Panc1 (cell line): ENCODE results near the gene PCGF3.

ENCODE experiments used
- CTCF ChIP-seq: fragments of 450-650 bp; IDR thresholded peaks from 2 replicates; pipeline ENCODE4 v1.5.1; 2017; ENCODE audit warnings: mild to moderate bottlenecking
- POLR2AphosphoS5 ChIP-seq: IDR thresholded peaks from 2 replicates; pipeline ENCODE4 v1.6.1; 2012; ENCODE audit warnings: mild to moderate bottlenecking, low read depth, low read length, moderate library complexity
- SIN3A ChIP-seq: IDR thresholded peaks from 2 replicates; pipeline ENCODE4 v1.6.1; 2012; ENCODE audit warnings: low read depth, mild to moderate bottlenecking, low read length, moderate library complexity, borderline replicate concordance; ENCODE audit not compliant: insufficient read depth
- TCF7L2 ChIP-seq: IDR thresholded peaks from 2 replicates; pipeline ENCODE4 v1.6.1; 2011; ENCODE audit warnings: mild to moderate bottlenecking, low read depth, low read length, inconsistent platforms

GRCh38 chr4:818106-818921 is 112.7 kb downstream of the PCGF3 start:
- TF ChIP-seq CTCF = no peak
- no peak for TF ChIP-seq SIN3A
- TF ChIP-seq POLR2AphosphoS5 = no peak
- TF ChIP-seq TCF7L2 = no peak
